AG09309 (cell line): Measurements from ENCODE around the gene BEST2.

Experiments used
- DNase-seq: peaks from one replicate; pipeline ENCODE4 v3.0.0-alpha.2; 2010; ENCODE audit warnings: low read depth
- H3K4me3 ChIP-seq: 2 replicates; pipeline ENCODE4 v1.5.1; 2011; ENCODE audit warnings: mild to moderate bottlenecking, low read depth, low read length, moderate library complexity; ENCODE audit not compliant: control insufficient read depth
- CTCF ChIP-seq: IDR thresholded peaks from 2 replicates; pipeline ENCODE4 v1.5.1; 2011; ENCODE audit warnings: mild to moderate bottlenecking, low read depth, low read length, inconsistent platforms; ENCODE audit not compliant: insufficient read depth, control insufficient read depth; ENCODE audit errors: missing control alignments

The BEST2 gene

GRCh38 chr19:12783291-12783848 is 31.8 kb downstream of the BEST2 start:
- no peak for TF ChIP-seq CTCF
- no peak for DNase-seq
- H3K4me3 ChIP-seq, result no peak overlapping the region; the same call in 1 of the 2 replicates

DNA sequence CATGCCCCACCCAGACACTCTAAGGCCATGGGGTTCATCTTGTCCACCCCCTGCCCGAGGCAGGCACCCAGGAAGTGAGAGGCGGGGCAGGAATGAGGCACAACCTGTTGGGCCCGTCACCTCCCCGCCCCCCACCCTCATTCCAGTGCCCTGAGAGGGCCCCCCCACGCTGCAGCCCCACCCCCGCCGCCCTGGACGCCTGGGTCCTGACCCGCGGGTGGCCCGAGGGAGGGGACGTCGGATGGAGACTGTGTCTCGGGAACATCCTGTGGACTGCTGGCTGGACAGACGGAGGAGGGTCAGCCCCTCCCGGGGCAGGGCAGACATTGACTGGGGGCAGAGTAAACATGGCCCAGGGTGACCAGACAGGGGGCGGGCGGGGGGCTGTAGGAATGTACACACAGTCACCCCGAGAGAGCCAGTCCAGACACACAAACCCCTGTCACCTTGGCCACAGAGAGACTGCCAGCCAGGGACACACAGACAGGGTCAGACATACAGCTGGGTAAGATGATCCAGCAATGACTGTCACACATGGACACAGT is 32.3 kb downstream of the BEST2 start:
- no peak overlapping the region for H3K4me3 ChIP-seq
- no peak for TF ChIP-seq CTCF
- no peak for DNase-seq

- TF ChIP-seq CTCF, result no peak
- DNase-seq, result no peak
- H3K4me3 ChIP-seq, result no peak overlapping the region
Observed at GRCh38 chr19:12784394-12784870, 32.8 kb downstream of the BEST2 start.

DNA sequence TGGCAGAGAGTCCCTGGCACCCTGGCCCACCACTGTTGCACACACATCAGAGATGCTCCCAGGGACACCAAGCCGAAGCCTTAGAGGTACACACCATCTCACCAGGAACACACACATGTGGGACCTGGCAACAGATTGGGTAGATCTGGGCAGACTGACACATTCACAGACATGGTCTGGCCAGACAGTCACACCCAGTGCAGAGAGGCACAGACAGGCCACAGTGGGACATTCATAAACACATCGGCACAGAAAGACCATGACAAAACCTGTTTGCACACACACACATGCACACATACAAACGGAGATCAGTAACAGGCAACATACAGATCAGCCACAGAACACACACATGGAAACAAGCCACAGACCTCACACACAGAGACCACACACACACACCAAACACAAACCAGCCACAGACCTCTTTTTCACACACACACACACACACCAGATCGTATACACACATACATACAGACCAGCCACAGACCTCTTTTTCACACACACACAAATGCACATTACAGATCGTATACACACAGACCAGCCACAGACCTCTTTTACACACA is 33.4 kb downstream of the BEST2 start:
- H3K4me3 ChIP-seq, result no peak overlapping the region
- no peak for TF ChIP-seq CTCF
- no peak for DNase-seq

- no peak for DNase-seq
- no peak for TF ChIP-seq CTCF
- no peak overlapping the region for H3K4me3 ChIP-seq
Observed at GRCh38 chr19:12785431-12786031, 33.9 kb downstream of the BEST2 start.

DNA sequence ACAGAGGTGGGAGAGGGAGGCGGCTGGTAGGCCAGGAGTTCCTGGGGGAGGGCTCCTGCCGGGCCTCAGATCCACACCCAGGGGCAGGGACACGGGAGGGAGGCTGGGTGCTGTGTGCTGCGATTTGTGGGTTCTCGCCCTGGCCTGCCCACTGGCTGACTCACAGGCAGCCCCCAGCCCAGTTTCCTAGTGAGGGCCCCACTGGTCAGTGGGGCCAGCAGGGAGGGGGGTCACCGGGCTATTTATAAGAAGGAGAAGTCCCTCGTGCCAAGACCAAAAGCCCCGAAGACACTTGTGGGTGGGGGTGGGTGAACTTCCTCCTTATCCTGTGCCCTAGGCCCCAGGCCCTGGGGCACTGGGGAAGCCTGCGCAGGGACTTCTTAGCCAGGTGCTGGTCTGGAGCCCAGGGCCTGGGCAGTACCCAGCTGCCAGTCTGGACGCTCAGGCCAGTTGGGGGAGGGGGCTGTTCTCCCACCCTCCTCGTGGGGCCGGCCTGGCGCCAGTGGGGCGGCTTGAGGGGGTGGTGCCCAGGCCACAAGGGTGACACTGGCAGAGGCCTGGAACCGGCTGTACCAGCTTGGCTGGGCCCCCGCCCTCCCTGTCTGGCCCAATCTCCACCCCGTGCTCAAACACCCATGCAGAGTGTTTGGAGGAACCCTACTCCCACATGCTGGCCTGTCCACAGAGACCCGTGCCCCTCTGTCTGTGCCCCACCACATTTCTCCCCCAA is 34.7 kb downstream of the BEST2 start:
- no peak overlapping the region for H3K4me3 ChIP-seq
- TF ChIP-seq CTCF, result no peak
- DNase-seq, result no peak
